Globus pallidus (tissue), 1 donor: ENCODE data around the gene KDF1.
"Not testable (repeated sequence)": the region's sequence is repeated elsewhere in the genome, so short reads cannot be mapped to it uniquely, and the experiment has no call there.

Experiments used
- DNase-seq: peaks from one replicate; pipeline ENCODE4 v3.0.0-alpha.2; 2015; ENCODE audit warnings: low spot score

The KDF1 gene

DNA sequence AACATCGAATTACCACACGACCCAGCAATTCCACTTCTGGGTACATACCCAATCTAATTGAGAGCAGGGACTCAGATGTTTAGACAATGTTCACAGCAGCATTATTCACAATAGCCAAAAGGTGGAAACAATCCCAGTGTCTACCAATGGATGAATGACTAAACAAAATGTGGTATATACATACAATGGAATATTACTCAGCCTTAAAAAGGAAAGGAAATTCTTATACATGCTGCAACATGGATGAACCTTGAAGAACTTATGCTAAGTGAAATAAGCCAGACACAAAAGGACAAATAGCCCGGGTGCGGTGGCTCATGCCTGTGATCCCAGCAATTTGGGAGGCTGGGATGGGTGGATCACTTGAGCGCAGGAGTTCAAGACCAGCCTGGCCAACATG is 6.9 kb downstream of the KDF1 start:
- no peak for DNase-seq

DNA sequence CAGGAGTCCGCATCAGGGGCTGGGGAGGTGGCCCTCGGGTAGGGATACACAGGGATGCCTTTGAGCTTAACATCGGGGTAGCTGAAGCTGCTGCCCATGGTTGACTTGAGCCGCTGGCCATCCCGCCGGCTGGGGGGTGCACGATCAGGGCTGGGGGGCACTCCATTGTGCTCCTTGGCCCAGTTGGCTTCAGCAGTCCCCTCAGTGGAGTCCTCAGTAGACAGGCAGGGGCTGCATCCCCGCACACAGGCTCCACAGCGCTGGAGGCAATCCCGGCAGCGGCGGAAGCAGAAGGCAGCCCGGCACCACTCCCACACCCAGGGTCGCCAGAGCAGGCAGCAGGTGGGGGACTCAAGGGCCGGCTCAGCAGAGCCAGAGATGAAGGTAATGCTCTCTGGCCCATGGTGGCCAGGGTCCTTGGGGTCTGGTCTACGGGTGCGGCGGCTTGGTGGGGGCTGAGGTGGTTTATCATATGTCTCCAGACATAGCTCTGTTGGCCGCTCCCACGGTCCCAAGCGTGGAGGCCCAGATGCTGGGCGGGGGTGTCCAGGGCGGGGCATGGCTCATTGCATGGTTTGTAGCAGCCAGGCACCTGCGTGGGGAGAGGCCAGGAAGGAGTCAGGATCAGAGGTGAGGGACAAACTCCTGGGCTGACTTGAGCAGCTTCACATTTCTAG is 8.3 kb downstream of the KDF1 start:
- DNase-seq: no peak

DNA sequence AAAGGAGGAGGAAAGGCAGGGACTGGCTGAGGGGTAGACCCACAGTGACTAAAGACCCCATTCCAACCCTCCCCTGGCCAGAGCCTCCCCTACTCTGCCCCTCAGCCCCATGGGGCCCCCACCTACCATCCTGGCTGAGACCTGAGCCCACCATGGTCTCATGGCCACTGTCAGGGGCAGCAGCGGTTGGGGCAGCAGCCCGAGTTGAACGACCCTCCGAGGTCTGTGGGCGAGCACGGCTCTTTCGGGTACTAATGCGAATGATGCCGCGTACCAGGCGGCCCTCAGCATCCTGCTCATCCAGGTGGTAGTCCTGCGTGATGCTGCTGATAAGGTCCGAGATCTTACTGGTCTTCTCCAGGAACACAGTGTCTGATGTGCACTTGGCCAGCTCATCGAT is 9.1 kb downstream of the KDF1 start:
- no peak for DNase-seq

DNA sequence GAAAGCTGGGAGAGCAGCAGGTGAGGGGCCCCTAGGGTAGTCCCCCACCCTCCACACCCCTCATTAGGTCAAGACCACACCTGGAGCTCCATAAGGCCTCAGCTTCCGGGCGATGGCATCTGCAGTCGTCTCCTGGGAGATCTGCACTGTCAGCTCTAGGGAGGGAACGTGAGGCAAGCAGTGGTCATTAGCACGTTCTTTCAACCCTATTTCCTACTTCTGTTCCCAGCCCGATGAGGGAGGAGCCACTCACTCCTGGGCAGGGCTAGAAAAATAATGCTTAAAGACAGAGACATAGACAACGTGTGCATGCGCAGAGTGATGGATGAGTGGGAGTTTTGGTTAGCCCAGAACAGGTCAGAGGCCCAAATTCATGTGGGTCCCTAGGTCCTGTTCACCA is 9.7 kb downstream of the KDF1 start:
- DNase-seq: no peak

DNA sequence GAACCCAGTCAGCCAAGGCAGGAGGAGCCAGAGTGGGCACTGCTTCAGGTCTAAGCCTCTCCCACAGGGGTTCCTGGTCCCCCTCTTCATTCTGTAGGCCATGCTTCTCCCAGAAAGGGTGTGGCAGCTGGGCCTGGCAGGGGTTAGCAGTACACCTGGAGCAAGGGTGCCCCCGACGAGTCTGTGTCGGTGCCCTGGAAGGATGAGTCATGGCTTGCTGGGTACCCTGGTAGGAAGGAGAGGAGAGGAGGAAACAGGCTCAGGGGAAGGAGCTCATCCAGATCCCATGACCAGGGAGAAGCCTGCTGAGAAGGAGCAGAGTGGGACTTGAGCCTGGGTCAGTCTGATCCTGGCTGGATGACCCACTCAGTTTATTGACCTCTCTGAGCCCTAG is 10.3 kb downstream of the KDF1 start:
- DNase-seq: no peak

DNA sequence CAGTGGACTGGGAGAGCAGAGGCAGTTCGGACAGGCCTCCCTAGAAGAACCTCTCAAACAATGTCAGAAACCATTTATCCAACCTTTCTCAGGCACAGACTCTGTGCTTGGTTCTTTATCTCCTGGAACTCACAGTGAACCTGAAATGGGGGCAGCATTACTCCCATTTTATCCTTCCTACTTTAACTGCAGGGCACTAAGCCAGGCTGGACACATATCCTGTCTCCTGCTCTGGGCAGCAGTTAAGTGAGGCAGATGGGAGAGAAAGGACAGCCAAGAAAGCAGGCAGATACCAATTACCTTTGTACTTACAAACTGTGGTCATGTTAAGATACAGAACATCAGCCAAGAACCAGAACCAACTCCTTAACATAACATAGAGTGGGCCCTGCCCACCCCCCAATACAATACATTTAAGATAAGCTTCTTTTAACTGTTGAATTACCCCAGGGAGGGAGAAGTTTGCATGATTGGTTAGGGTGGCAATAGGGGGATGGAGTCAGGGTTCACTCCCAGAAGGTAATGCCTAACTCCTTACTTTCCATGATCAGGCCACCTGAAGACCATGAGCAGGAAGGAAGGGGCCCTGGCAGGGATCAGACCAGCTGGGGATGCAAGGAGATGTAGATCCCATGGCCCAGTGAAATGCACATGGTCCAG is 10.9 kb downstream of the KDF1 start:
- no peak for DNase-seq

DNA sequence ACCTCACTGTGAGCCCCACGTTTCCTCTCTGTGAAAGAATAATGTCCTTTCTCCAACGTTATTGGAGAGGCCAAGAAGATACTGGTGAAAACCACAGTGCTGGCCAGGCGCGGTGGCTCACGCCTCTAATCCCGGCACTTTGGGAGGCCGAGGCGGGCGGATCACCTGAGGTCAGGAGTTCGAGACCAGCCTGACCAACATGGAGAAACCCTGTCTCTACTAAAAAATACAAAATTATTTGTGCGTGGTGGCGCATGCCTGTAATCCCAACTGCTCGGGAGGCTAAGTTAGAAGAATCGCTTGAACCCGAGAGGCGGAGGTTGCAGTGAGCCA is 11.6 kb downstream of the KDF1 start:
- not testable (repeated sequence) for DNase-seq

DNA sequence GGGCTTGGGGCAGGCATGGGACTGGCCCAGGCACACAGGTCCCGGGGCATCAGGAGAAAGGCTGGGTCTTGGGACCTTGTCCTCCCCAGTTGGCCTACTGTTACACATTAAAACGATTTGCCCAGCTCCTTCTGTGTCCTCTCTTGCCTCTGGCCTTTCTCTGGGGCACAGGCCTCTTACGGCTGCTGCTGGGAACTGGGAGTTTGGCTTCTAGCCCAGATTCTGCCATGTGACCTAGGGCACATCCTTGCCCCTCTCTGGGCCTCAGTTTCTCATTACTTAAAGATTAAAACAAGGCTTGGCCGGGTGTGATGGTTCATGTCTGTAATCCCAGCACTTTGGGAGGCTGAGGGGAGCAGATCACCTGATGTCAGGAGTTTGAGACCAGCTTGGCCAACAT is 14.0 kb downstream of the KDF1 start:
- DNase-seq: no peak

DNA sequence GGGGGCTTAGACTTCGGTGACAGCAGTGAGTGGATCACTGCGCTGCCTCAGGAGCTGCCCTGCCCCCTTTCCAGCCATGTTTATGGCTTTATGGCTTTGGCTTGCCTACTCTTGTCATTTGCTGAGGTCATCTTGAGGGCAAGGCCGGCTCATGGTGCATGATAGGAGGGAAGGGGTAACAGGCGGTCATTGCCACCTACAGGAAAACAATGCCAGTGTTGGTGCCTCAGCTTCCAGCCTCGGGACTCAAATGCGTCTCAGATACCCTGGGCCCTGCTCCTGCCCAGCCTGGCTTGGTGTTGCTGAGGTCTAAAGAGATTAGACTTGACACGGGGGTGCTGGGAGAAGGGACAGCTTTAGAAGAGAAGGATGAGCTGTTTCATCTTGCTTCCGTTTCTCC is 14.5 kb downstream of the KDF1 start:
- no peak for DNase-seq

DNA sequence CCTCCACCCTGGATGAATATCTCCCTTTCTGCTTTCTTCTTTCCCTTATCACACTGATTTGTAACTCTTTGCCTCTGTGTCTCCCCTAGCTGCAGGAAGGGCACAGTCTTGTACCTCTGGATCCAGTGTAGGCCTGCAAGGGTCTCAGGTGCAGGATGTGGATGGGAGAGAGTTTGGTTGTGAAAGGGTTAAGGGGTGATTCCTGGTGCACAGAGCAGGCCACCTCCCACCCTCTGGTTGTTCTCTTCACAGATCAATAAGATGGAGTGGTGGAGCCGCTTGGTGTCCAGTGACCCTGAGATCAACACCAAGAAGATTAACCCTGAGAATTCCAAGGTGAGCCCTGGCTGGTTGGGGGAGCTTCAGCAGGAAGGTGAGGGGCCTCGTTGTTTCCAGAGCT is 15.1 kb downstream of the KDF1 start:
- DNase-seq: no peak

DNA sequence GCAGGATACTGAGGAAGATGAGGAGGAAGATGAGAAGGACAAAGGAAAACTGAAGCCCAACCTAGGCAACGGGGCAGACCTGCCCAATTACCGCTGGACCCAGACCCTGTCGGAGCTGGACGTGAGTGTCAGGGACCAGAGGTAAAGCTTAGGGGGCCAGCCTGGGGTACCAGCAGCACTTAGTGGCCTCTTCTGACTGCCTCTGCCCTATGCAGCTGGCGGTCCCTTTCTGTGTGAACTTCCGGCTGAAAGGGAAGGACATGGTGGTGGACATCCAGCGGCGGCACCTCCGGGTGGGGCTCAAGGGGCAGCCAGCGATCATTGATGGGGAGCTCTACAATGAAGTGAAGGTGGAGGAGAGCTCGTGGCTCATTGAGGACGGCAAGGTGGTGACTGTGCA is 17.6 kb downstream of the KDF1 start:
- DNase-seq: no peak

DNA sequence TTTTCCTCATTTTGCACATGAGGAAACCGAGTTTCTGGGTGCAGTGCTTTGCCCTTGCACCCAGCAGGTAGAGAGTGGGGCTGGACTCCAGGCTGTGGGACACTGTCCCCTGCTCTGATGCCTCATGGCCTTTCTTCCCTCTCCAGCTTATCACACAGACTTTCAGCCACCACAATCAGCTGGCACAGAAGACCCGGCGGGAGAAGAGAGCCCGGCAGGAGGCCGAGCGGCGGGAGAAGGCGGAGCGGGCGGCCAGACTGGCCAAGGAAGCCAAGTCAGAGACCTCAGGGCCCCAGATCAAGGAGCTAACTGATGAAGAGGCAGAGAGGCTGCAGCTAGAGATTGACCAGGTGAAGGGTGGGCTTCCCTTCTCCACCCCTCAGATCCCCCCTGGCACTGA is 19.0 kb downstream of the KDF1 start:
- no peak for DNase-seq

DNA sequence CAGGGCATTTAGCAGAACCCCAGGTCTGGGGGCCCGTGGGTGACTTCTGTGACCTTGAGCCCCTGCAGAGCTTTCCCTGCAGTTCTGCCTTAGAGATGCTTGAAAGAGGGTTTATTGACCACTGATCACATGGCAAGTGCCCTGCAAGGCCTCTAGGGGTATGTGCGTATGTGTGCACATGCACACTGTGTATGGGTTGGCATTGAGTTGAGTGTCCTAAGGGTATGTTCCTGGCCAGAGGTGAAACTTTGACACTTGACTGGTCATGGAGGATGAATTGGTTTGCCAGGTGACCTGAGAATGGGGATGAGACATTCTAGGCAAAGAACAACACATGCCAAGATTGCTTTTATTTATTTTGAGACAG is 21.6 kb downstream of the KDF1 start:
- DNase-seq: no peak

DNA sequence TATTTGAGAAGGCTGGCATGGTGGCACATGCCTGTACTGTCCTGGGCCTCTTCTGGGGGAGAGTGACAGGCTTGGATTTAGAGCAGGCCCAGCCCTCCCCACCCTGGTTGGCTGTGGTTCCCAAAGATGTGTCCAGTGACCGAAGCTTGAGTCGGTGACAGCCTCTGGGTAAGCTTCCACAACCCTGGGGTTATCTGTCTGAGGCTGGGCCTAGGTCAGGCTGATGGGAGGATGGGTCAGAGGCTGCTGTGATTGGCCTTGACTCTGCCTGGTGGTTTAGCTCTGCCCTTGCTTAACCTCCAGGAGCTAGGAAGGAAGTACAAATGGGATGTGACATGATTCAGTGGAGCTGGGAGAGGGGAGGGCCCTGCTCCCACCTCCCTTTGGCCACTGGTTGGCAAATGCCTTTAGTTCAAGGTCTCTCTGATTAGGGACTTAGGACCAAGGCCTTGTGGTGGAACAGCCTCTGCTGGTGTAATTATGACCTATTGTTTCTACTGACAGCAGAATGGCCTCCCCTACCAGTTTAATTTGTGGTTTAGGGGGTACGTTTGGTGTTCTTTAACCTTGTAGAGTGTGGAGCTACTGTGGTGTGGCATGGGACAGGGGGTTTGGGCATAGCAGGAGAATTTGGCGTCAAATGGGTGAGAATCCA is 22.1 kb downstream of the KDF1 start:
- DNase-seq: no peak

DNA sequence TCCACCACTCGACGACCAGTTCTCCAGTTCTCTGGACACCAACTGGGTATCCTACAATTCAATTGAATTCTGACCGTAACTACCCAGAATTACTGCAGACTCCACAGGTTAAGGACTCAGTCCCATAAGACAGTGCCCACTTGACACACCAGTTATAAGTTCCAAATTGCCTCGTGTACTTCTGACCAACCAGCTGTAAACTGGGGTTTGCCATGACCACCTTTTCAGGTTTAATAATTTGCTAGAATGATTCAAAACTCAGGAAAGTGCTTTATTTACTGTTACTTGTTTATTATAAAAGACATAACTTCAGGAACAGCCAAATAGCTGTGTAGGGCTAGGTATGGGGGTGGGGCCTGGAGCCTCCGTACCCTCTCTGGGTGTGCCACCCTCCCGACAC is 23.4 kb downstream of the KDF1 start:
- no peak for DNase-seq

DNA sequence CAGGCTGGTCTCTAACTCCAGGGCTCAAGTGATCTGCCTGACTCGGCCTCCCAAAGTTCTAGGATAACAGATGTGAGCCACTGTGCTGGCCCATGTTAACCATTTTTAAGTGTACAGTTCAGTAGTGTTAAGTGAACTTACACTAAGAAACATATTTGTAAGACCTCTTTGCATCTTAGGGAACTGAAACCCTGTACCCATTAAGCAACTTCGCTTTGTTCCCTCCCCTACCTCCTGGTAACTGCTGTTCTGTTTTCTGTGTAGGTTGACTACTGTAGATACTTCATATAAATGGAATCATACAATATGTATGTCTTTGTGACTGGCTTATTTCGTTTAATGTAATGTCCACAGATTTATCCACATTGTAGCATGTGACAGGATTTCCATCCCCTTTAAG is 27.7 kb downstream of the KDF1 start:
- DNase-seq: no peak

DNA sequence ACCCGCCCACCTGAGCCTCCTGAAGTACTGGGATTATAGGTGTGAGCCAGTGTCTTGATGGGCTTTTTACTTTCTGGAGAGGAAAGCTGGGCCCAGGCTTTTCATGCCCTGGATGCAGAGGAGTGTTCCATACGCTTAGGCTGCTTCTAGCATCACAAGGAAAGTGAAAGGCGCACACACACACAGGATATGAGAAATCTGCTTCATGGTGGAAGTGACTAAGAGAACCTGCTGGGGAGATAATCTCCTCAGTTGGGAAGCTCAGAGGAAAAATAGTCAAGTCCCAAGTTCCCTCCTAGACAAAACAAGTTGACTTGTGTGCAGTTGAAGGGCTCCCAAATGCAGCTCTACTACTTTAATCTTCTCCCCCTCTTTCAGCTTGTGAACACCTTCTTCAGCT is 36.6 kb downstream of the KDF1 start:
- DNase-seq: no peak

DNA sequence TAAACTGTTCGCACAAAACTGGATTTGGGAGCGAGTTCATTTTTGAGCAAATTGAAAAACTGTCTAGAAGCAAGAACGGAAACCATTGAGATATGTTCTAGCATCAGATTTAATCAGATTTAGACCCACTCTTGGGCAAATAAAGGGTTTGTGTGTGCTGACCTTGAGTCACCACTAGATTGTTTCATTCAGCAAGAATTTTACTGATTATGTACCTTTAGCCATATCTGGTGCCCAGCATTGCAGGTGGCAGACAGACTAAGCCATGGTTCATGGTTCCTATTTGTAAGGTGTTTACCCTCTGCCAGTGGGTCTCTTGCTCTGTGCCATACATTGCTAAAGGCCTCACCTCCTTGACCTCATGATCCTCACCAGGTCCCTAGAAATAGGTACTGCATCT is 37.4 kb downstream of the KDF1 start:
- no peak for DNase-seq

DNA sequence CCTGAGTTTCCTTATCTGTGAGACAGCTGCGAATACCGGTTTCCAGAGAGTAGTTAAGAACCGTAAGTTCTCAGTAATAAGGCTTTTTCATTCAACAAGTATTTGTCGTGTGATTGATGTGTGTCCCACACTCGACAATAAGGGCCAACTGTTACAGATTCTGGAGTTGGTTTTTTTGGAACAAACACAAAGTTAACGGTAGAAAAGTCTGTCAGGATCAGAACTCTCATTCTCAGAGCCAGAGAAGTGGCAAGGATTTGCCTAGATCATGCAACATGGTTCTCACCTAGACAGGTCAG is 37.9 kb downstream of the KDF1 start:
- DNase-seq: no peak

DNA sequence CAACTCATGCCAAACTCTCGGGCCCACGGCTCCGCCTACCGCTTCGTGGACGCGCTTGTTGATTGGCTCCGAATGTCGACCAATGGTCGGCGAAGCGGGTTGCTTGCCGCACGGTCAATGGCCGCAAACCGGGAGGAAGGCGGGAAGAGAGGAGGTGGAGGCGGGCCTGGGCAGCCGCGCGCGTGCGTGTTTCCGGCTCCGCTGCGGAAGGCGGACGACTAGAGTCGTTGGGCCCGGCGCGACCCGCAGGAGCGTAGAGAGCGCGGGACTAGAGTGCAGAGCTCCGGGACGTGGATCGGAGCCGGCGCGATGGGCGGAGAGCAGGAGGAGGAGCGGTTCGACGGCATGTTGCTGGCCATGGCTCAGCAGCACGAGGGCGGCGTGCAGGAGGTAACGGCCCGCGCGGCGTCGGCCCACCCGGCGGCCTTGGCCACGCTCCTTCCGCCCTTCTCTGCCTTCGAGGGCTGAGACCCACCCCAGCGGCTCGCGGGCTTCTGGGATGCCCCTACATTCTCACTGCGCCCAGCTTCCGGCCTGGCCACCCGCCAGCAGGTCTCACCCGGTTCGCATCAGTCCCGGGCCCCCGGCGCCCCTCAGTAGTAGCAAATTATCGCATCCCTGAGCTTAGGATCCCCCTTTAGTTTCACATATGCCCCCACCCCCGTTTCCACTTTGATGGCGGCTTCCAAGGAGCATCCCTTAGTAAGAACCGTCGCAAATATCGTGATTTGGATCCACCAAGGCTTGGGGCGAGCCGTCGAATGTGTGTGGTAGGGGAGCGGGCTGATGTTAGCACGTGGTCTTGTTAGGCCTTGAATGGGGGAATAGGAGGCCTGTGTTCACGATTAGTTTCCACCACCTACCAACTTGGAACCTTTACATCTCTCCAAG is 38.5 kb downstream of the KDF1 start, which contains the start of gene NUDC:
Gene NUDC, plus strand, starts transcription at position 204 of the 891 bp plus-strand sequence. Its CDS starts 106 bp downstream, at position 310.
- peak; percentile 98 for DNase-seq

DNA sequence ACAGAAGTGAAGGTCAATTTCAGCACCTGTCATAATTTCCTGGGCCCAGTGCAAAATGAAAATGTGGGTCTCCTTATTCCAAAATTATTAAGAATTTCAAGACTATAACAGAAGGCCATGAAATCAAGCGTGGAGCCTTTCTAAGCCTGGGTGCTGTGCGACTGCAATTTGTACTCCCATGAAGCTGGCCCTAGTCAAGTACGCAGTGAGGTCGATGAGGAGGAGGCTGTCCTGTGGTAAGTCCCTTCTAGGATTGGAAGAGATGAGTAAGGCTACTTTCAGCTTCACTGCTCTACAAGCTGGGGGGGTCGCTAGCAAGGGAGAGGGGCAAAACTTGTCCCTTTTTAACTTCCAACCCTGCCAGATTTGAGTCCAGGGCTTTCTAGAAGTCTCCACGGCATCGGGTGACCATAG is 39.1 kb downstream of the KDF1 start:
- DNase-seq: no peak

DNA sequence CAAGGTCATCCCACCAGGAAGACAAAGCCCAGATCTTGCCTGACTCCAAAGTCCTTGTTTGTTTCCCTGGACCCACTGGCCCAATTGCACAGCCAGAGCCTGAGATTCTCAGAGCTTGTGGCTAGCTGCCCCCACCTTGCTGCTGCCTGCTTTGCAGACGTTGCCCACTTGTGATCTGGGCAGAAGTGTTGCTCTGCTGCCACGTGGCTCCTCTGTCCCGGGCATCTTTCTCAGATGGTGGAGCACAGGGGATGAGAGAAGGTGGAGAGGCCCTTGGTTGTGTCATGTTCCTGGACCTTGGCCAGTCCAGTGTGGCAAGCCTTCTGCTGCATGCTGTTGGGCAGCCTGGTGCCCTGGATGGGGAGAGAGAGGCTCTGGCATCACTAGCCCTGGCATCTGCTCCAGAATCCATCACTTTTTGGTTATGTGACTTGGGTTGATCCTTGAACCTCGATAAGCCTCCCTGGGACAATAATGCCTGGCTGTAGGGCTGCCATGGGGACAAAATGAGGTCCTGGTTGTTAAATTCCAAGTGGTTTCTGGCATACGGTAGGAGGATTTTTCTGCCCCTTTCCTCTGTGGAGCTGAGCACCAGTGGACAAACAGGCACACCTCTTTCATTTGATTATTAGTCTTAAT is 44.9 kb downstream of the KDF1 start:
- DNase-seq: no peak
